GM12878 (cell line): Measurements from ENCODE around the gene FEM1B. TPM values are rescaled to one million over a fixed set of nuclear protein-coding genes. Genes with fewer than 3 reads are reported as not detected.

Experiments used
- ATAC-seq: fragments of 200-7000 bp; cut with Tn5 transposase; 3 replicates; pipeline ENCODE4 v1.9.1; 2020; ENCODE audit warnings: mild to moderate bottlenecking, moderate library complexity
- BruUV-seq: library from RNA; stranded (reverse); fragments of 400-500 nt; replicated peaks from 2 replicates; lab custom pipeline; 2021; lab: Mats Ljungman, UMichigan
- CTCF ChIA-PET: fragments of 300-600 bp; sonication (Branson Sonifier 250); formaldehyde crosslinking; extraction: SDS; loops from one replicate; lab custom pipeline; 2021; ENCODE audit warnings: inconsistent platforms; lab: Yijun Ruan, JAX
- POLR2A ChIA-PET: fragments of 350-600 bp; formaldehyde crosslinking; extraction: SDS; loops from one replicate; lab custom pipeline; 2021; ENCODE audit warnings: inconsistent platforms; lab: Charles Lee
- RAD21 ChIA-PET: fragments of 300-600 bp; sonication (Branson Sonifier 250); formaldehyde crosslinking; loops from one replicate; lab custom pipeline; 2023; ENCODE audit warnings: antibody characterized with exemption; ENCODE audit not compliant: unreplicated experiment; lab: Charles Lee
- SMC1A ChIA-PET: fragments of 300-600 bp; sonication (Branson Sonifier 250); formaldehyde crosslinking; loops from one replicate; lab custom pipeline; 2023; ENCODE audit not compliant: unreplicated experiment, uncharacterized antibody; lab: Charles Lee
- DNase-seq: peaks from one replicate; pipeline ENCODE4 v3.0.0-alpha.2; 2011; ENCODE audit warnings: low read depth, low spot score
- FAIRE-seq: peaks from 3 replicates; lab custom pipeline; 2011; peaks lifted over from hg19 to GRCh38; lab: Jason Lieb, UNC
- H2AFZ ChIP-seq: 2 replicates; pipeline ENCODE4 v1.6.0; 2011; ENCODE audit warnings: low read depth, low read length, control low read depth; ENCODE audit not compliant: control insufficient read depth
- H3K27ac ChIP-seq: 2 replicates; pipeline ENCODE4 v1.5.1; 2011; ENCODE audit warnings: control low read depth; ENCODE audit not compliant: control insufficient read depth, insufficient read depth
- H3K27me3 ChIP-seq, 2 experiments: replicated peaks in 1 of 2; 2 replicates each; pipeline versions ENCODE4 v1.6.0 to v1.6.1; 2011; ENCODE audit warnings: low read length in 1 of 2; ENCODE audit not compliant: control insufficient read depth in 2 of 2, insufficient read depth in 2 of 2
- H3K36me3 ChIP-seq, 2 experiments: 2 replicates each; pipeline ENCODE4 v1.5.1; 2011; ENCODE audit warnings: low read length in 1 of 2; ENCODE audit not compliant: control insufficient read depth in 2 of 2, insufficient read depth in 2 of 2
- H3K4me1 ChIP-seq: 2 replicates; pipeline ENCODE4 v1.6.1; 2011; ENCODE audit warnings: mild to moderate bottlenecking, low read length, moderate library complexity, mixed read lengths; ENCODE audit not compliant: control insufficient read depth, insufficient read depth
- H3K4me2 ChIP-seq: 2 replicates; pipeline ENCODE4 v1.6.0; 2011; ENCODE audit warnings: control low read depth; ENCODE audit not compliant: control insufficient read depth, insufficient read depth
- H3K4me3 ChIP-seq: fragments of 200-600 bp; sonication (generic); 2 replicates; pipeline ENCODE4 v1.5.1; 2016
- H3K79me2 ChIP-seq: 2 replicates; pipeline ENCODE4 v1.6.0; 2011; ENCODE audit warnings: low read length; ENCODE audit not compliant: control insufficient read depth, insufficient read depth
- H3K9ac ChIP-seq: 2 replicates; pipeline ENCODE4 v1.8.0; 2011; ENCODE audit warnings: low read length, control low read depth, mixed read lengths; ENCODE audit not compliant: control insufficient read depth, insufficient read depth
- H3K9me3 ChIP-seq: replicated peaks from 3 replicates; pipeline ENCODE4 v1.5.1; 2011; ENCODE audit warnings: mild to moderate bottlenecking, low read length; ENCODE audit not compliant: control insufficient read depth, insufficient read depth
- H4K20me1 ChIP-seq: 2 replicates; pipeline ENCODE4 v1.6.0; 2011; ENCODE audit not compliant: control insufficient read depth, insufficient read depth
- ASH2L ChIP-seq: fragments of 300-600, 200-600 bp; sonication (generic); IDR thresholded peaks from 2 replicates; pipeline ENCODE4 v1.6.1; 2017; ENCODE audit warnings: low read depth, mild to moderate bottlenecking, borderline replicate concordance
- CHD2 ChIP-seq: IDR thresholded peaks from 2 replicates; pipeline ENCODE4 v1.6.1; 2011; ENCODE audit warnings: low read depth, low read length, improper control_type of control experiment, borderline replicate concordance
- MEF2B ChIP-seq: fragments of 450-650 bp; IDR thresholded peaks from 2 replicates; pipeline ENCODE4 v1.6.1; 2018; ENCODE audit warnings: mild to moderate bottlenecking, moderate library complexity; ENCODE audit not compliant: partially characterized antibody, poor library complexity, severe bottlenecking
- WGBS: methylation state at CpG from one replicate; pipeline ENCODE4 v1.1.6; 2016; ENCODE audit warnings: low lambda C conversion rate; ENCODE audit not compliant: insufficient replicate concordance, insufficient coverage; ENCODE audit errors: missing lambda C conversion rate; 5-methylcytosine and 5-hydroxymethylcytosine counted together
- in situ Hi-C: fragments of 300-500 bp; cut with MboI; formaldehyde crosslinking; loops from 9 replicates; pipeline ENCODE4 v1.14.3; 2018; ENCODE audit warnings: mixed read lengths
- intact Hi-C: fragments of 100-400 bp; cut with micrococcal nuclease; formaldehyde crosslinking; loops from one replicate; pipeline ENCODE4 v1.14.2; 2022; ENCODE audit not compliant: unreplicated experiment
- polyA plus RNA-seq, 11 experiments: library from polyadenylated mRNA; depleted of rRNA in 4 of 11; unstranded in 6 of 11; stranded (reverse) in 5 of 11; fragments of >200 nt; fragmentation: Nextera tagmentation in 4 of 11; fragmentation: Illumina TruSeq in 1 of 11; extraction: Ambion mirVana in 4 of 11; extraction: Trizol in 1 of 11; gene quantifications; 1 replicate in 1 of 11; 2 replicates in 10 of 11; pipeline versions ENCODE4 v1.2.1 to v1.2.3, GENCODE V29; 2011 to 2016; ENCODE audit warnings: inconsistent platforms in 2 of 11, missing spikeins in 2 of 11, low read depth in 1 of 11
- total RNA-seq, 4 experiments: library from RNA; depleted of rRNA in 3 of 4; stranded (reverse); fragments of >200 nt in 3 of 4; fragmentation: Illumina TruSeq in 1 of 4; extraction: Trizol in 1 of 4; gene quantifications; 2 replicates each; pipeline versions ENCODE4 v1.2.1 to v1.2.3, GENCODE V29; 2013 to 2021

The FEM1B gene
- total and polyA plus RNA-seq, 10 of the 15 experiments (the other 5 are each of a cell fraction or from before 2014, with no cell fraction given): 5.5 to 61.1 (median 18.2) TPM

DNA sequence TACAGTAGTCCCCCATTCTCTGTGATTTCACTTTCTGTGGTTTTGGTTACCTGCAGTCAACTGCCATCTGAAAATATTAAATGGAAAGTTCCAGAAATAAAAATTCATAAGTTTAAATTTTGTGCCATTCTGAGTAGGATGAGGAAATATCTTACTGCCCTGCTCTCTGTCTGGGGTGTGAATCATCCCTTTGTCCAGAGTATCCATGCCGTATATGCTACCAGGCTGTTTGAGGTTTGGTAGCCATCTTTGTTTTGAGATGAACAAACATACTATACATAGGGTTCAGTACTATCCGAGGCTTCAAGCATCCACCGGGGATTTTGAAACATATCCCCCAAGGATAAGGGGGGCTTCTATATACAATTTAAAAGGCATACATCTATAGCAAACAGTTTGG, 16.3 kb upstream of the FEM1B start (continued):
- TF ChIP-seq MEF2B (no peak), CHD2 (no peak)

DNA sequence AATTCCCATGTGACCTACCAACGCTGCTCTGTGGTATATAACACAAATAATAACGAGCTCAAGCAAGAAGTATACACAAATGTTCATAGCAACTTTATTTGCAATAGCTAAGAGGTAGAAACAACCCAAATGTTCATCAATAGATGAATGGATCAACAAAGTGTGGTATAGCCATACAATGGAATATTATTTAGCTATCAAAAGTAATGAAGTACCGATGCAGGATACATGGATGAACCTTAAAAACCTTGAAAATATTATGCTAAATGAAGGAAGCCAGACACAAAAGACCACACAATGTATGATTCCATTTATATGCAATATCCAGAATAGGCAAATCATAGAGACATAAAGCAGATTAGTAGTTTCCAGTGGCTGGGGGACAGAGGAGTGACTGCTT, 15.6 kb upstream of the FEM1B start:
- Histone ChIP-seq H3K9ac (no peak overlapping the region), H3K4me2 (no peak overlapping the region), H2AFZ (no peak overlapping the region), H3K79me2 (no peaks in the 10 kb centered on the region), H3K36me3 (no peaks in the 10 kb centered on the region), H3K4me3 (no peak overlapping the region), H3K27me3 (no peaks in the 10 kb centered on the region; a peak in 4 of 4 replicates), H4K20me1 (no peaks in the 10 kb centered on the region), H3K27ac (no peak overlapping the region), H3K9me3 (no peaks in the 10 kb centered on the region), H3K4me1 (no peaks in the 10 kb centered on the region)
- WGBS: 48% methylated on average over 3 of the region's 3 CpGs
- CTCF ChIA-PET: interaction anchor here (0.9 to 1.6 kb wide), 2 partner anchors 9 to 44 kb away, joined by 4 to 7 read pairs; no protein-coding TSS in a partner anchor
- RAD21 ChIA-PET: no interaction called here
- in situ Hi-C loops (no loop called here), intact Hi-C loops (no loop called here)
- no peak for DNase-seq
- FAIRE-seq: no peak
- POLR2A ChIA-PET: no interaction called here
- BruUV-seq: no TSS peak
- no peak for TF ChIP-seq ASH2L
- no peak for TF ChIP-seq MEF2B
- SMC1A ChIA-PET: interaction anchor here (2.5 kb wide), 1 partner anchor 9 kb away, joined by 12 read pairs; no protein-coding TSS in a partner anchor
- ATAC-seq: no peak
